PFSK-1 (cell line): Measurements from ENCODE around the gene NUCB1.
A peak's percentile ranks its signal among the peaks of the same experiment; 100 is the strongest.

Experiments
- FOXP2 ChIP-seq: optimal IDR thresholded peaks from 2 replicates; pipeline ENCODE3; 2011; ENCODE audit warnings: borderline replicate concordance, control low read depth, inconsistent platforms; ENCODE audit not compliant: insufficient read depth; ENCODE audit errors: extremely low read length, extremely low read depth
- POLR2AphosphoS5 ChIP-seq: IDR thresholded peaks from 2 replicates; pipeline ENCODE4 v1.6.1; 2012; ENCODE audit warnings: low read depth, mild to moderate bottlenecking, control low read depth, low read length, moderate library complexity
- SIN3A ChIP-seq: IDR thresholded peaks from 2 replicates; pipeline ENCODE4 v1.6.1; 2012; ENCODE audit warnings: mild to moderate bottlenecking, low read length, moderate library complexity, borderline replicate concordance; ENCODE audit not compliant: insufficient read depth
- TAF1 ChIP-seq: IDR thresholded peaks from 2 replicates; pipeline ENCODE4 v1.6.1; 2012; ENCODE audit warnings: low read length, control low read depth, borderline replicate concordance; ENCODE audit not compliant: insufficient read depth

- TF ChIP-seq TAF1 (peak; percentile 36; the same call in 1 of the 2 replicates), SIN3A (no peak), POLR2AphosphoS5 (peak; percentile 82), FOXP2 (peak; percentile 99)
Observed at GRCh38 chr19:48954595-48955307, 54.6 kb downstream of the NUCB1 start, which contains the start of gene BAX.
